Gastroesophageal sphincter (tissue), 4 donors: ENCODE results near the gene BCOR. TPM values are rescaled to one million over a fixed set of nuclear protein-coding genes. Genes with fewer than 3 reads are reported as not detected.

Source experiments
- ATAC-seq: fragments of 150-250 bp; one replicate; pipeline ENCODE4 v1.9.1; 2016; ENCODE audit warnings: mild to moderate bottlenecking, moderate library complexity
- H3K27ac ChIP-seq, 4 donors: fragments of 200-600 bp; sonication (generic) in 3 of 4; 1 replicate in 3 of 4; 2 replicates in 1 of 4; pipeline ENCODE4 v1.5.1; 2016 to 2019
- H3K27me3 ChIP-seq: fragments of 200-600 bp; sonication (generic); one replicate; pipeline ENCODE4 v1.5.1; 2019
- H3K36me3 ChIP-seq, 2 donors: fragments of 200-600 bp; sonication (generic); one replicate each; pipeline ENCODE4 v1.5.1; 2019; ENCODE audit warnings: control low read depth in 1 of 2
- H3K4me1 ChIP-seq, 3 donors: fragments of 200-600 bp; sonication (generic); 1 replicate in 2 of 3; 2 replicates in 1 of 3; pipeline ENCODE4 v1.5.1; 2016 to 2019; ENCODE audit warnings: control low read depth in 2 of 3
- H3K4me3 ChIP-seq, 2 donors: fragments of 200-600 bp; sonication (generic); one replicate each; pipeline ENCODE4 v1.5.1; 2019; ENCODE audit warnings: mild to moderate bottlenecking in 1 of 2, moderate library complexity in 1 of 2
- H3K9me3 ChIP-seq, 3 donors: fragments of 200-600 bp; sonication (generic); one replicate each; pipeline ENCODE4 v1.5.1; 2017 to 2019; ENCODE audit warnings: control low read depth in 2 of 3
- EP300 ChIP-seq: sonication (generic); formaldehyde crosslinking; IDR thresholded peaks from one replicate; pipeline ENCODE4 v1.6.1; 2017; ENCODE audit warnings: antibody characterized with exemption, mild to moderate bottlenecking
- POLR2A ChIP-seq, 2 donors: fragments of 450-650 bp; IDR thresholded peaks; one replicate each; pipeline ENCODE4 v1.6.1; 2017; ENCODE audit warnings: antibody characterized with exemption in 2 of 2, mild to moderate bottlenecking in 2 of 2, moderate library complexity in 1 of 2
- POLR2AphosphoS5 ChIP-seq: sonication (generic); formaldehyde crosslinking; IDR thresholded peaks from one replicate; pipeline ENCODE4 v1.6.1; 2017; ENCODE audit warnings: antibody characterized with exemption
- WGBS, 2 donors: methylation state at CpG; one replicate each; pipeline ENCODE4 v1.1.5; 2018; ENCODE audit warnings: low coverage in 1 of 2; 5-methylcytosine and 5-hydroxymethylcytosine counted together
- total RNA-seq, 4 donors: library from RNA; depleted of rRNA; stranded (reverse); fragments of >200 nt; gene quantifications; one replicate each; pipeline ENCODE4 v1.1.0, GENCODE V29; 2016
- TF ChIP-seq, protein P1 (sequence below), 4 experiments: fragments of 200-600 bp in 2 of 4; fragments of 450-650 bp in 2 of 4; sonication (generic) in 1 of 4; IDR thresholded peaks; one replicate each; pipeline ENCODE4 v1.5.1; 2017 to 2019; ENCODE audit warnings: antibody characterized with exemption in 4 of 4, mild to moderate bottlenecking in 2 of 4, moderate library complexity in 2 of 4

BCOR gene
- total RNA-seq, 4 donors from 2014 or later, result 18.4 to 27.4 (median 21.4) TPM

DNA sequence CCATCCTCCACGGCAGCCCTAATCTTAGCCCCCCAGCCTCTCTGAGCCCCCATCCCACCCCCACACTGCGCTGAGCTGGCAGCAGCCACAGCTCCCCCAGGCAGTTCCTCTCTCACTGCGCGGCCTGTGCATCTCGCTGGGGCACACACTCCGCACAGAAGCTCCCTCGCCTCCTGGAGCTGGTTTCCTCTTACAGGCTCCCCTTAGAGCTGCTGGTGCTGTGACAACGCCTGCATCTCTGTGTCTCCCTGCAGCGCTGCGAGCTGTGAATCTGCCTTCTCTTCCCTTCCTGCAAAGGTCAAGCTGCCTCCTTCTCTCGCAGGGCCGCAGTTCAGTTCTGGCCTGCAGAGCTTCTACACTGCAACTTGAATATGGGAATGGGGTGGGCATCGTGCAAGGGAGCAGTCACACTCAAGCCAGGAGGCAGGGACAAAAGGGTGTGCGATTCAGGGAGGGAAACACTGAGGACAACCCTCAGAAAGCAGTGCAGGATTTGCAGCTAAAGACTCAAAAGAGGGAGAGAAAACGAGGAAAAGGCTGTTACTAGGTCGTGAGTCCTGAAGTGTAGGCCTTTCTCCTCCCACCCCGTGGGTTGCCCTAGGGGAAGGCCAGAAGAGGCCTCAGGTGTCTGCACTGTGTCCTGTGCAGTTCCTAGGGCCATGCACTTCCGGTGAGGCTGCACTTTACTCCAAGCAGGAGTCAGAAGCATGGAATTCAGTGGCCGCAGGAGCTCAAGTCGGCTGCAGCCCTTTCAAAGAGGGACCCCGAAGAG is 87.0 kb downstream of the BCOR start:
- WGBS, 2 donors, result 40 to 80% methylated on average over 4 of the region's 21 CpGs
- Histone ChIP-seq H3K27ac (no peak overlapping the region), H3K27me3 (no peaks in the 10 kb centered on the region), H3K36me3 (no peaks in the 10 kb centered on the region), H3K4me1 (peaks cover 0 to 37% (median 0%) of the 10 kb centered on the region in 3 donors), H3K4me3 (no peak overlapping the region), H3K9me3 (no peaks in the 10 kb centered on the region)
- no peak for TF ChIP-seq POLR2A (IDR thresholded peaks at IDR 0.05)
- TF ChIP-seq POLR2AphosphoS5, result no peak
- no peak for TF ChIP-seq EP300
- TF ChIP-seq, protein P1, sequence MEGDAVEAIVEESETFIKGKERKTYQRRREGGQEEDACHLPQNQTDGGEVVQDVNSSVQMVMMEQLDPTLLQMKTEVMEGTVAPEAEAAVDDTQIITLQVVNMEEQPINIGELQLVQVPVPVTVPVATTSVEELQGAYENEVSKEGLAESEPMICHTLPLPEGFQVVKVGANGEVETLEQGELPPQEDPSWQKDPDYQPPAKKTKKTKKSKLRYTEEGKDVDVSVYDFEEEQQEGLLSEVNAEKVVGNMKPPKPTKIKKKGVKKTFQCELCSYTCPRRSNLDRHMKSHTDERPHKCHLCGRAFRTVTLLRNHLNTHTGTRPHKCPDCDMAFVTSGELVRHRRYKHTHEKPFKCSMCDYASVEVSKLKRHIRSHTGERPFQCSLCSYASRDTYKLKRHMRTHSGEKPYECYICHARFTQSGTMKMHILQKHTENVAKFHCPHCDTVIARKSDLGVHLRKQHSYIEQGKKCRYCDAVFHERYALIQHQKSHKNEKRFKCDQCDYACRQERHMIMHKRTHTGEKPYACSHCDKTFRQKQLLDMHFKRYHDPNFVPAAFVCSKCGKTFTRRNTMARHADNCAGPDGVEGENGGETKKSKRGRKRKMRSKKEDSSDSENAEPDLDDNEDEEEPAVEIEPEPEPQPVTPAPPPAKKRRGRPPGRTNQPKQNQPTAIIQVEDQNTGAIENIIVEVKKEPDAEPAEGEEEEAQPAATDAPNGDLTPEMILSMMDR (IDR thresholded peaks at IDR 0.05), result no peak
- no peak for ATAC-seq

DNA sequence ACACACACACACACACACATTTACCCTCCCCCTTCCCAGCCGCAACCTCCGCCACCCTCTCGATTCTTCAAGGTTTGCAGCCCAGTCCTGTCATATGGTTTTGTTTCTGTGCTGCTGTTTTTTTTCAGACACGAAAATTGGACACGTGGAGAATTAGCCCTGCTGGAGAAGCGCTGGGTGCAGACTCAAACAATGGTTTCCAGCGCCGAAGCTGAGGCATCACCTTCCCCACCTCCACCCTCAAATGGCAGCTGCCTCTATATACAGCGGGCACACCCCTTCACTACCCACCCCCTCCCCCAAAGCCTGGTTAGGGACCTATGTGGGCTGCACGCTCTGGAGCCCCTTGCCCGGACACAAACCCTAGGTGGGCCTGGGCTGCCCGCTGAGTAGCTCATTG is 87.9 kb downstream of the BCOR start:
- no peaks in the 10 kb centered on the region for H3K9me3 ChIP-seq
- TF ChIP-seq POLR2AphosphoS5 (no peak), EP300 (no peak), POLR2A (IDR thresholded peaks at IDR 0.05) (no peak)
- TF ChIP-seq, protein P1 (IDR thresholded peaks at IDR 0.05), result no peak
- H3K27ac ChIP-seq, result no peak overlapping the region
- H3K36me3 ChIP-seq, result no peaks in the 10 kb centered on the region
- 41% methylated on average over 5 of the region's 12 CpGs; no CpG with 5 or more reads in 1 of the 2 donors for WGBS, 2 donors
- H3K4me3 ChIP-seq, result no peak overlapping the region
- ATAC-seq, result no peak
- H3K4me1 ChIP-seq, result peaks cover 0 to 41% (median 0%) of the 10 kb centered on the region in 3 donors
- no peaks in the 10 kb centered on the region for H3K27me3 ChIP-seq

DNA sequence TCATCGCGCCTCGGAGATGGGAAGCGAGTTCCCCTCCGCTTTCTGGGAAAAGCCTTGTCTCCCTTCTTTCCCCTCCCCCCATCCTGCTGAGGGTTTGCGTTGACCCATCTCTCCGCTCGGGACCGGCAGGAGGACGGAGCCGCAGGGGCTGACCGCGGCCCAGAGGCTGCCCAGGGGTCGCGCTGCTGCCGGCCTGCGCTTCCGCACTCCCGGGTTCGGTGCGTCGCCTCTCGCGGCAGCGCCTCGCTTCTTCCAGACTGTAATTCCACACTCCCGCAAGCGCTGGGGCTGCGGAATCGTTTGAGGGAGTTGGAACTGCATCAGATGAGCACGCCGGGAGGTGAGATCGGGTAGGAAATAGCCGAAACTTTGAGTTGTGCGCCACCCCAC is 88.3 kb downstream of the BCOR start:
- Histone ChIP-seq H3K4me1 (peaks cover 0 to 43% (median 0%) of the 10 kb centered on the region in 3 donors), H3K27ac (no peak overlapping the region), H3K36me3 (no peaks in the 10 kb centered on the region), H3K27me3 (no peaks in the 10 kb centered on the region), H3K9me3 (no peaks in the 10 kb centered on the region), H3K4me3 (peak overlapping the region in 1 of 2 donors; percentile 24)
- no peak for ATAC-seq
- TF ChIP-seq, protein P1 (IDR thresholded peaks at IDR 0.05), result no peak
- no peak for TF ChIP-seq POLR2A (IDR thresholded peaks at IDR 0.05)
- 33% methylated on average over 4 of the region's 35 CpGs; no CpG with 5 or more reads in 1 of the 2 donors for WGBS, 2 donors

DNA sequence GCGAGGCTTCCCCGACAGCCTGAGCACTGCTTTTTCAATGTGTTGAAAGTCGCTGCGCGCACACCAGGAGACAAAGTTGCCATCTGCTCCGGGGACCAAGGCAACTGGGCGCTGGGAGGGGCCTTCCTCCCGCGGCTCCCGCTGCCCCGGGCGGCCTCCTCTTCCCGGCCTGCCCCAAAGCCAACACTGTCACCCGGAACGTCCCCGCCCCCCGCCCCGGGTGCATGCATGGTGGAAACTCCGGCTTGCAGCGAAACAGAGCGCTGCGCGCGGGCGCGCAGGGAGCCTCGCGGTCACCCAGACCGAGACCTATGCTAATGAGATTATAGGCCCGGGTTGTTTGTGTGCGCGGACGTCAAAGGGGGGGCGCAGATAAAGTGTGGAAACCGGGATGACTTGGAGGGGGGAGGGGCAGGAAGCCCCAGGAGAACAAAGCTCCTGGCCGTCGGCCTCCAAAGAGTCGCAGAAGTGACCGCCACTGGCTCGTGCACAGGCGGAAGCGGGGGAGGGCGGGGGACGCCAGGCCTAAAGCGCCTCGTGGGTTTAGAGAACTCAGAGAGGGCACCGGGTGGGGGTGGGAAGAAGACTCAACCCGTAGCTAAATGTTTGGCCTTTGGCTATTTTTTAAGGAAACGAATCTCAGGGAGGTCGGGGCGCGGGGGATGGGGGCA is 88.8 kb downstream of the BCOR start:
- Histone ChIP-seq H3K27ac (no peak overlapping the region), H3K4me3 (peak overlapping the region in 1 of 2 donors; percentile 24), H3K4me1 (peaks cover 0 to 43% (median 0%) of the 10 kb centered on the region in 3 donors), H3K9me3 (no peaks in the 10 kb centered on the region), H3K36me3 (no peaks in the 10 kb centered on the region), H3K27me3 (no peaks in the 10 kb centered on the region)
- WGBS, 2 donors, result 0 to 13% methylated on average over 1 to 10 of the region's 52 CpGs
- no peak for ATAC-seq
- no peak for TF ChIP-seq EP300
- TF ChIP-seq POLR2AphosphoS5, result no peak
- TF ChIP-seq, protein P1 (IDR thresholded peaks at IDR 0.05), result no peak
- TF ChIP-seq POLR2A (IDR thresholded peaks at IDR 0.05), result no peak
